ENCODE measurements around the gene RABGAP1L. TPM values are rescaled to one million over a fixed set of nuclear protein-coding genes. Genes with fewer than 3 reads are reported as not detected.

Gene RABGAP1L
- total and polyA plus RNA-seq, 2 of the 8 experiments (the other 6 are each of a cell fraction or from before 2014, with no cell fraction given), result 33.3 to 156 TPM

DNA sequence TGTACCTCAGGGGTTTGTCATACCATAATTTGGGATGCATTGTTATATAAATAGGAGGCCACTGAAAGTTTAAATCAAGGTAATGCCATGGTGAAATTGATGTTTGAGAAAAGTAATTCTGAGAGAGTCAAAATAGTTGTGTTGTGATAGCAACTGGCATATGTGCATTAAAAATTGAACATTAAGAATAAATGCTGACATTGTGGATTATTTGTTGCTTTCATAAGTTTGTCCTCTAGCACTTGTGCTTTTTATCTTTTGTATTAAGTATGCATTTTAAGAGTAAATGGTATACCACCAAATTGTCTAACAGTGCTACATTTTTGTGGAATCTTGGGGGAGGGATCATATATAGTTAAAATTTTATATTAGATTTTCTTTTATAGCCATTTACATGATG is 564.5 kb downstream of the RABGAP1L start (continued):
- TF ChIP-seq POU5F1 (IDR thresholded peaks at IDR 0.05; ENCODE audit: low read depth, low read length), result no peak

DNA sequence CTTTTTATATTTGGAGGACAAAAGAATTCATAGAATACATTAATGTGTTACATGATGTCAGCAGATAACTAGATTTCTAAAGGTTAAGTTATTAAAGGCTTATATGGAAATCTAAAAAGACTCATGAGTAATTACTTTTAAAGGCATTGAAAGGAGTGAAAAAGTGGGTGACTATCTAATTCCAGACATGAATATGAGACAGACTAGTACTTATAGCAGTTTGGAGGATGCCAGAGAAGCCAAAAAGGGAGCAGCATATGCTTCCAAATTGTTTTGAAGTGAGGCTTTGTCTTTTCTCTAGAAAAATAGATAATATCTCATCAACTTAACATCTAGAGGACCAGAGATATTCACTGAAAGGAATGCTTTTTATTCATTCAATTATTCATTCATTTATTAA is 564.9 kb downstream of the RABGAP1L start:
- Histone ChIP-seq H3K9me3 (ENCODE audit: insufficient read depth in 2 of 2, low read depth in 1 of 2, low read length in 1 of 2) (no peaks in the 10 kb centered on the region), H4K20me1 (replicated peaks in 1 of 2; ENCODE audit: control insufficient read depth in 1 of 2, insufficient read depth in 2 of 2, low read length in 2 of 2) (no peaks in the 10 kb centered on the region), H3K14ac (ENCODE audit: insufficient read length) (no peak overlapping the region), H2BK5ac (ENCODE audit: low read depth, low read length) (no peak overlapping the region), H3K36me3 (ENCODE audit: control insufficient read depth in 2 of 4, insufficient read depth in 4 of 4, low read length in 3 of 4) (no peaks in the 10 kb centered on the region), H2BK120ac (replicated peaks; ENCODE audit: low read depth, low read length) (no peak overlapping the region), H2BK15ac (ENCODE audit: low read length) (no peak overlapping the region), H3K9ac (replicated peaks in 1 of 4; ENCODE audit: extremely low read depth in 1 of 4, low read depth in 3 of 4, low read length in 3 of 4) (no peak overlapping the region), H2AFZ (ENCODE audit: low read length) (no peak overlapping the region), H3K79me2 (ENCODE audit: control insufficient read depth in 1 of 2, insufficient read depth in 2 of 2, low read length in 2 of 2) (no peaks in the 10 kb centered on the region), H2BK12ac (ENCODE audit: low read depth, low read length) (no peak overlapping the region), H3K23ac (ENCODE audit: insufficient read length) (no peak overlapping the region), H3K18ac (ENCODE audit: extremely low read depth, low read length) (no peak overlapping the region), H3K4me2 (ENCODE audit: insufficient read depth in 1 of 2, low read depth in 2 of 2, low read length in 2 of 2) (no peak overlapping the region), H4K5ac (ENCODE audit: insufficient read length, low read depth, low read length) (no peak overlapping the region), H3K4ac (replicated peaks; ENCODE audit: insufficient read length, low read depth, low read length) (no peak overlapping the region), H3K4me3 (ENCODE audit: extremely low read depth in 1 of 4, insufficient read depth in 2 of 4, low read depth in 3 of 4, low read length in 4 of 4) (no peak overlapping the region), H3K27ac (ENCODE audit: low read depth, low read length) (no peak overlapping the region), H2AK5ac (ENCODE audit: low read depth, low read length) (no peak overlapping the region), H3K4me1 (replicated peaks in 1 of 4; ENCODE audit: control insufficient read depth in 3 of 4, insufficient read depth in 4 of 4, low read length in 3 of 4) (peaks cover 0 to 7% (median 2%) of the 10 kb centered on the region in 4 experiments; a peak in 2 of 7 replicates), H3K23me2 (ENCODE audit: low read depth, low read length) (no peaks in the 10 kb centered on the region), H3K56ac (replicated peaks; ENCODE audit: insufficient read length, low read depth, low read length) (no peak overlapping the region), H4K8ac (ENCODE audit: extremely low read depth, insufficient read depth, low read length) (no peak overlapping the region), H3K27me3 (replicated peaks in 1 of 4; ENCODE audit: control insufficient read depth in 3 of 4, extremely low read depth in 1 of 4, insufficient read depth in 3 of 4, low read length in 3 of 4) (no peaks in the 10 kb centered on the region), H4K91ac (replicated peaks; ENCODE audit: insufficient read length, low read length) (no peak overlapping the region), H2BK20ac (ENCODE audit: low read length) (no peak overlapping the region), H3K79me1 (ENCODE audit: low read depth, low read length) (no peaks in the 10 kb centered on the region)
- DNase-seq (ENCODE audit: low read depth in 1 of 2, low spot score in 2 of 2) (no peak), FAIRE-seq (no peak)
- POLR2A ChIA-PET (ENCODE audit: partially characterized antibody), result no interaction called here
- TF ChIP-seq, protein P1, sequence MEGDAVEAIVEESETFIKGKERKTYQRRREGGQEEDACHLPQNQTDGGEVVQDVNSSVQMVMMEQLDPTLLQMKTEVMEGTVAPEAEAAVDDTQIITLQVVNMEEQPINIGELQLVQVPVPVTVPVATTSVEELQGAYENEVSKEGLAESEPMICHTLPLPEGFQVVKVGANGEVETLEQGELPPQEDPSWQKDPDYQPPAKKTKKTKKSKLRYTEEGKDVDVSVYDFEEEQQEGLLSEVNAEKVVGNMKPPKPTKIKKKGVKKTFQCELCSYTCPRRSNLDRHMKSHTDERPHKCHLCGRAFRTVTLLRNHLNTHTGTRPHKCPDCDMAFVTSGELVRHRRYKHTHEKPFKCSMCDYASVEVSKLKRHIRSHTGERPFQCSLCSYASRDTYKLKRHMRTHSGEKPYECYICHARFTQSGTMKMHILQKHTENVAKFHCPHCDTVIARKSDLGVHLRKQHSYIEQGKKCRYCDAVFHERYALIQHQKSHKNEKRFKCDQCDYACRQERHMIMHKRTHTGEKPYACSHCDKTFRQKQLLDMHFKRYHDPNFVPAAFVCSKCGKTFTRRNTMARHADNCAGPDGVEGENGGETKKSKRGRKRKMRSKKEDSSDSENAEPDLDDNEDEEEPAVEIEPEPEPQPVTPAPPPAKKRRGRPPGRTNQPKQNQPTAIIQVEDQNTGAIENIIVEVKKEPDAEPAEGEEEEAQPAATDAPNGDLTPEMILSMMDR (IDR thresholded peaks at IDR 0.05; ENCODE audit: control extremely low read depth in 1 of 3, insufficient read depth in 1 of 3, low read depth in 1 of 3, low read length in 3 of 3), result no peak
- TF ChIP-seq GABPA (IDR thresholded peaks at IDR 0.05; ENCODE audit: borderline replicate concordance, insufficient read depth, low read length) (no peak), GTF2F1 (IDR thresholded peaks at IDR 0.05; ENCODE audit: borderline replicate concordance, low read depth, low read length) (no peak), RBBP5 (IDR thresholded peaks at IDR 0.05; ENCODE audit: borderline replicate concordance, low read depth, low read length) (no peak), KDM4A (IDR thresholded peaks at IDR 0.05; ENCODE audit: low read depth, low read length, severe bottlenecking) (no peak), KDM1A (IDR thresholded peaks at IDR 0.05; ENCODE audit: borderline replicate concordance, low read length) (no peak), ZNF274 (IDR thresholded peaks at IDR 0.05; ENCODE audit: borderline replicate concordance, extremely low read depth, low read length) (no peak), JUN (IDR thresholded peaks at IDR 0.05; ENCODE audit: low read depth, low read length) (no peak), JUND (IDR thresholded peaks at IDR 0.05; ENCODE audit: low read length) (no peak)
- CTCF ChIA-PET (ENCODE audit: partially characterized antibody), result interaction anchor here (0.8 to 4.6 kb wide), 3 partner anchors 22 to 1982 kb away, joined by 3 to 32 read pairs (median 18); no protein-coding TSS in a partner anchor

All from H1 (cell line).